ENCODE measurements around the gene GSTCD.

Gene GSTCD

DNA sequence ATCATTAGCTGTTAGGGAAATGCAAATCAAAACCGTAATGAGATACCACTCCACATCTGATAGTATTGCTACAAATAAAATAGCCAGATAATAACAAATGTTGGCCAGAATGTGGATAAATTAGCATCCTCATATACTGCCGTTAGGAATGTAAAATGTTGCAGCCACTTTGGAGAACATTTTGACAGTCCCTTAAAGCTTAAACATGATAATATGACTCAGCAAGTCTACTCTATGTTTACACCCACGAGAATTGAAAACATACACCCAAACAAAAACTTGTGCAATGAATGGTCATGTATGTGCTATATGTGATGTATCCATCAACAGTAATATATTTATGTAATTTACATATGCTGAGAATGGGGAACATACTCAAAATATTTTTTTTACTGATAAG is 78.2 kb downstream of the GSTCD start:
- H3K9ac ChIP-seq (ENCODE audit: low read depth, low read length, poor library complexity, severe bottlenecking): no peak overlapping the region
- H3K9me3 ChIP-seq (ENCODE audit: insufficient read depth, low read depth, low read length): no peaks in the 10 kb centered on the region
- H2AFZ ChIP-seq (ENCODE audit: low read length): no peak overlapping the region
- H3K9me2 ChIP-seq (replicated peaks; ENCODE audit: low read depth, low read length): no peaks in the 10 kb centered on the region
- no peaks in the 10 kb centered on the region for H3K4me1 ChIP-seq (ENCODE audit: insufficient read depth, low read length, poor library complexity, severe bottlenecking)
- no peaks in the 10 kb centered on the region for H3K27me3 ChIP-seq (ENCODE audit: insufficient read depth, low read length, poor library complexity, severe bottlenecking)
- no peaks in the 10 kb centered on the region for H3K36me3 ChIP-seq (ENCODE audit: insufficient read depth, low read length)
- H3F3A ChIP-seq (ENCODE audit: low read depth): no peaks in the 10 kb centered on the region
- H3K79me2 ChIP-seq (ENCODE audit: insufficient read depth, low read length): no peaks in the 10 kb centered on the region
- no peak overlapping the region for H3K4me3 ChIP-seq (ENCODE audit: low read length, poor library complexity, severe bottlenecking)
- H3K4me2 ChIP-seq (ENCODE audit: low read depth, low read length, poor library complexity, severe bottlenecking): no peak overlapping the region
- TF ChIP-seq EZH2phosphoT487 (IDR thresholded peaks at IDR 0.05; ENCODE audit: borderline replicate concordance): no peak
- TF ChIP-seq, protein P1, sequence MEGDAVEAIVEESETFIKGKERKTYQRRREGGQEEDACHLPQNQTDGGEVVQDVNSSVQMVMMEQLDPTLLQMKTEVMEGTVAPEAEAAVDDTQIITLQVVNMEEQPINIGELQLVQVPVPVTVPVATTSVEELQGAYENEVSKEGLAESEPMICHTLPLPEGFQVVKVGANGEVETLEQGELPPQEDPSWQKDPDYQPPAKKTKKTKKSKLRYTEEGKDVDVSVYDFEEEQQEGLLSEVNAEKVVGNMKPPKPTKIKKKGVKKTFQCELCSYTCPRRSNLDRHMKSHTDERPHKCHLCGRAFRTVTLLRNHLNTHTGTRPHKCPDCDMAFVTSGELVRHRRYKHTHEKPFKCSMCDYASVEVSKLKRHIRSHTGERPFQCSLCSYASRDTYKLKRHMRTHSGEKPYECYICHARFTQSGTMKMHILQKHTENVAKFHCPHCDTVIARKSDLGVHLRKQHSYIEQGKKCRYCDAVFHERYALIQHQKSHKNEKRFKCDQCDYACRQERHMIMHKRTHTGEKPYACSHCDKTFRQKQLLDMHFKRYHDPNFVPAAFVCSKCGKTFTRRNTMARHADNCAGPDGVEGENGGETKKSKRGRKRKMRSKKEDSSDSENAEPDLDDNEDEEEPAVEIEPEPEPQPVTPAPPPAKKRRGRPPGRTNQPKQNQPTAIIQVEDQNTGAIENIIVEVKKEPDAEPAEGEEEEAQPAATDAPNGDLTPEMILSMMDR (conservative IDR thresholded peaks at IDR 0.05; ENCODE audit: low read length): no peak
- no peaks in the 10 kb centered on the region for H4K20me1 ChIP-seq (ENCODE audit: insufficient read depth, low read length, poor library complexity, severe bottlenecking)

DNA sequence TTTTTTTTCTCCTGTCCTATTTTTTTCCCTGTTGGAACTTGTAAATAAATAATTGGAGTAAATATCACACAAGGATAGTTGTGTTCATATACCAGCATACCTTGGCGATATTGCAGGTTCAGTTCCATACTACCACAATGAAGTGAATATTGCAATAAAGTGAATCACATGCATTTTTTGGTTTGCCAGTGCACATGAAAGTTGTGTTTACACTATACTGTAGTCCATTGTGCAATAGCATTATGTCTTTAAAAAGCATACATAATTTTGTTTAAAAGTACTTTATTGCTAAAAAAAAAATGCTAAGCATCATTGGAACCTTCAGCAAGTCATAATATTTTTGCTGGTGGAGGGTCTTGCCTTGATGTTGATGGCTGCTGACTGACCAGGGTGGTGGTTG is 88.6 kb downstream of the GSTCD start:
- Histone ChIP-seq H3K79me2 (ENCODE audit: insufficient read depth, low read length) (no peaks in the 10 kb centered on the region), H3K9ac (ENCODE audit: low read depth, low read length, poor library complexity, severe bottlenecking) (no peak overlapping the region), H3K4me2 (ENCODE audit: low read depth, low read length, poor library complexity, severe bottlenecking) (no peak overlapping the region), H3K4me3 (ENCODE audit: low read length, poor library complexity, severe bottlenecking) (no peak overlapping the region), H3K9me3 (ENCODE audit: insufficient read depth, low read depth, low read length) (0 out of 2 replicates have a peak, but pooled peaks cover 4% of the 10 kb centered on the region), H3K4me1 (ENCODE audit: insufficient read depth, low read length, poor library complexity, severe bottlenecking) (no peaks in the 10 kb centered on the region), H3K36me3 (ENCODE audit: insufficient read depth, low read length) (no peaks in the 10 kb centered on the region), H4K20me1 (ENCODE audit: insufficient read depth, low read length, poor library complexity, severe bottlenecking) (no peaks in the 10 kb centered on the region), H3F3A (ENCODE audit: low read depth) (no peaks in the 10 kb centered on the region), H3K27me3 (ENCODE audit: insufficient read depth, low read length, poor library complexity, severe bottlenecking) (no peaks in the 10 kb centered on the region), H2AFZ (ENCODE audit: low read length) (no peak overlapping the region), H3K9me2 (replicated peaks; ENCODE audit: low read depth, low read length) (no peaks in the 10 kb centered on the region)
- TF ChIP-seq, protein P1 (conservative IDR thresholded peaks at IDR 0.05; ENCODE audit: low read length): no peak

DNA sequence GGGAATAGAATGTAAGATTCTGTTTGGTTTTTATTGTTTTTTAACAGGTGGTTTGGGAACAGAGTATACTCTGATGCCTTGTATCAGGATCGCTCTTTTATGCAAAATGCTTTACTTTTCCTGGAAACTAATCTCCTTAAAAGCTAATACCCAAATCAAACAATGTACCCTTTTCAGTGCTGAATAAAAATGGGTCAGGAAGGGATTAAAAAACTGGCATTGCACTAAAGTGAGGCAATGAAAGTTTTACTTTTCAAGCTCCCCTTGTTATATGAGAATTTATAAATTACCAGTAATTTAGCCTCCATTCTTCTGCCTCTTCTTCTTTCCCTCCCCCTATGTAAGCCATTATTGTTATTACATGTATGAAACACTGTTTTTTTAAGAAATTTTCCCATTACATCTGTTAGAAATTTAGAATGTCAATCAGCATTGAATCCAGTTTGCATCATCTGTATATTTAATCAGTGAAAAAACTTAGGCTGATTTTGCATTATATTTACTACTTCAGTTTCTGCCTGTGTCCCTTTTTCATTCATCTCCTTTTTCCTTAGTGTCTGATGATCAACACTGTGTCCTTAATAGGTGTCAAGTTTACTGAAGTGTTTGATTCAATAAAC is 97.0 kb downstream of the GSTCD start:
- H3F3A ChIP-seq (ENCODE audit: low read depth): no peaks in the 10 kb centered on the region
- no peaks in the 10 kb centered on the region for H4K20me1 ChIP-seq (ENCODE audit: insufficient read depth, low read length, poor library complexity, severe bottlenecking)
- H2AFZ ChIP-seq (ENCODE audit: low read length): no peak overlapping the region
- no peaks in the 10 kb centered on the region for H3K9me2 ChIP-seq (replicated peaks; ENCODE audit: low read depth, low read length)
- TF ChIP-seq, protein P1 (conservative IDR thresholded peaks at IDR 0.05; ENCODE audit: low read length): no peak
- no peak for TF ChIP-seq EZH2phosphoT487 (IDR thresholded peaks at IDR 0.05; ENCODE audit: borderline replicate concordance)
- H3K4me2 ChIP-seq (ENCODE audit: low read depth, low read length, poor library complexity, severe bottlenecking): no peak overlapping the region
- H3K36me3 ChIP-seq (ENCODE audit: insufficient read depth, low read length): no peaks in the 10 kb centered on the region
- no peak overlapping the region for H3K4me3 ChIP-seq (ENCODE audit: low read length, poor library complexity, severe bottlenecking)
- H3K4me1 ChIP-seq (ENCODE audit: insufficient read depth, low read length, poor library complexity, severe bottlenecking): no peaks in the 10 kb centered on the region
- no peaks in the 10 kb centered on the region for H3K27me3 ChIP-seq (ENCODE audit: insufficient read depth, low read length, poor library complexity, severe bottlenecking)
- no peak overlapping the region for H3K9ac ChIP-seq (ENCODE audit: low read depth, low read length, poor library complexity, severe bottlenecking)
- H3K79me2 ChIP-seq (ENCODE audit: insufficient read depth, low read length): no peaks in the 10 kb centered on the region
- no peaks in the 10 kb centered on the region for H3K9me3 ChIP-seq (ENCODE audit: insufficient read depth, low read depth, low read length)

Data from Loucy (cell line).